ENCODE measurements around the gene TDRD6. TPM values are rescaled to one million over a fixed set of nuclear protein-coding genes. Genes with fewer than 3 reads are reported as not detected.

TDRD6 gene
- total and polyA plus RNA-seq, 12 donors: 0.18 to 1.7 (median 0.59) TPM

DNA sequence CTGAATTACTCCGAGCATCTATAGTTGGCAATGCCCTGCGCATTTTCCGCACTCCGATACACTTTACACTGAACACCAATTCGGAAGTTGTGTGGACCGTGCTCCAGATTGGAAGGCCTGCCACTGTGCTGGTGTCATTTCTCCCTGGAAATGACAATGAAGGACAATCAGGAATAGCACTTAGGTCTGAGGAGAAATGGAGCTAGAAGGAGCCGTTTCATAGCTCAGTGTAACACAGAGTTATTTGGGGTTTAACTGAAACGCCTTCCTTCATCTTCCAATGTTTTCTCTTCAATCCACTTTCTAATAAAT, 48.0 kb downstream of the TDRD6 start:
- Histone ChIP-seq H3K27ac (no peak overlapping the region), H3K27me3 (peaks cover 5% of the 10 kb centered on the region), H3K9me3 (replicated peaks in 1 of 3) (no peaks in the 10 kb centered on the region), H3K36me3 (replicated peaks in 1 of 2) (no peaks in the 10 kb centered on the region), H3K4me1 (replicated peaks in 1 of 2) (peaks cover 0 to 11% of the 10 kb centered on the region in 2 donors), H3K4me3 (peak overlapping the region in 2 of 4 donors; percentile 42 to 67)
- intact Hi-C loops (cut with DNase I): no loop called here
- DNase-seq: no peak
- 28 to 42% (median 36%) methylated on average over 8 of the region's 8 CpGs for WGBS, 4 donors
- TF ChIP-seq POLR2A (IDR thresholded peaks at IDR 0.05) (no peak), CTCF (IDR thresholded peaks at IDR 0.05) (no peak)

DNA sequence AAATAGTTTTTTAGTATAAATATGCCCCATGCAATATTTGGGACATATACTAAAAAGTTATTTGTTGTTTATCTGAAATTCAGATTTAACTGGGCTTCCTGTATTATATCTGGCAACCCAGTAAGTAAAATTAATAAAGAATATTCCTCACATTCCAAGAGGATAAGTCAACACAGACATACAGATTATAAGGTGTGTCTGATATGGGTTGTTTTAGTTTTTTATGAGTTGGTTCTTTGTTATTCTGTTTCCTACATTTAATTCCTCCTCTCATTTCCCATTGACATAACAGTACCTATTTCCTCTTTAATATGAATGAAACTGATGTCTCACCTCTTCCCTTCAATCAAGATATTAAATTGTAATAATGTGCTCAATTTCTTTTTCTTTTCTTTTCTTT, 49.2 kb downstream of the TDRD6 start:
- no peaks in the 10 kb centered on the region for H3K36me3 ChIP-seq (replicated peaks in 1 of 2)
- no peak overlapping the region for H3K4me3 ChIP-seq
- intact Hi-C loops (cut with DNase I): no loop called here
- DNase-seq: no peak
- H3K27me3 ChIP-seq: peaks cover 5% of the 10 kb centered on the region
- peaks cover 0 to 11% of the 10 kb centered on the region in 2 donors for H3K4me1 ChIP-seq (replicated peaks in 1 of 2)
- no peak overlapping the region for H3K27ac ChIP-seq
- TF ChIP-seq POLR2A (IDR thresholded peaks at IDR 0.05) (no peak), CTCF (IDR thresholded peaks at IDR 0.05) (no peak)
- no peaks in the 10 kb centered on the region for H3K9me3 ChIP-seq (replicated peaks in 1 of 3)

GRCh38 chr6:46741482-46741881, 53.8 kb downstream of the TDRD6 start:
- Histone ChIP-seq H3K27me3 (no peaks in the 10 kb centered on the region), H3K4me3 (no peak overlapping the region), H3K36me3 (replicated peaks in 1 of 2) (no peaks in the 10 kb centered on the region), H3K4me1 (replicated peaks in 1 of 2) (no peaks in the 10 kb centered on the region), H3K27ac (no peak overlapping the region), H3K9me3 (replicated peaks in 1 of 3) (no peaks in the 10 kb centered on the region)
- intact Hi-C loops (cut with DNase I): no loop called here
- 59 to 92% (median 86%) methylated on average over 2 of the region's 2 CpGs for WGBS, 4 donors
- TF ChIP-seq CTCF (IDR thresholded peaks at IDR 0.05) (no peak), POLR2A (IDR thresholded peaks at IDR 0.05) (no peak)
- no peak for DNase-seq

DNA sequence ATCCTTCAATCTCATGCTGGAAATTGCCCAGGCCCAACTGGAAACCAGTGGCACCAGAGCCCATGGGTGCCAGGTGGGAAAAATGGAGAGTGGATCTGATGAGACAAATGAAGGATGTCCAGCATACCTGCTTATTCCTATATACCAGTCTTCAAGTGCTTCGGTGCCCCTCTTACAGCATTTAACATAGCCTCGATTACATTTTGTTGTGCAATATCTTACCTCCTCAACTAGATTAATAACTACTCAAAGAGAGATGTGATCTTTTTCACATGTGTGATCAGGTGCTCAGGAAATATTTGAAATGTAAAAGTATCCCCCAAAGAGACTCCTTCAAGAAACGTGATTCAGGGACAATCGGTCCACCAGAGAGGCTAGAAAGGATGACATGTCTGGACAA, 54.2 kb downstream of the TDRD6 start:
- 86 to 92% (median 89%) methylated on average over 4 of the region's 4 CpGs for WGBS, 4 donors
- intact Hi-C loops (cut with DNase I): no loop called here
- Histone ChIP-seq H3K27ac (no peak overlapping the region), H3K9me3 (replicated peaks in 1 of 3) (no peaks in the 10 kb centered on the region), H3K27me3 (no peaks in the 10 kb centered on the region), H3K4me3 (no peak overlapping the region), H3K4me1 (replicated peaks in 1 of 2) (no peaks in the 10 kb centered on the region), H3K36me3 (replicated peaks in 1 of 2) (no peaks in the 10 kb centered on the region)
- no peak for DNase-seq
- no peak for TF ChIP-seq POLR2A (IDR thresholded peaks at IDR 0.05)
- no peak for TF ChIP-seq CTCF (IDR thresholded peaks at IDR 0.05)
